Measurements from ENCODE around the gene RGPD5.
"Not testable (repeated sequence)": the region's sequence is repeated elsewhere in the genome, so short reads cannot be mapped to it uniquely, and the experiment has no call there.

The RGPD5 gene

GRCh38 chr2:109894141-109894540, 100.0 kb downstream of the RGPD5 start:
- DNase-seq, result not testable (repeated sequence)

- not testable (repeated sequence) for DNase-seq
Measured at GRCh38 chr2:109895090-109895869, 101.2 kb downstream of the RGPD5 start.

GRCh38 chr2:109896212-109896611, 102.1 kb downstream of the RGPD5 start:
- DNase-seq, result not testable (repeated sequence)

- not testable (repeated sequence) for DNase-seq
Measured at GRCh38 chr2:109897769-109898461, 103.8 kb downstream of the RGPD5 start.

- not testable (repeated sequence) for DNase-seq
Measured at GRCh38 chr2:109898462-109899336, 104.6 kb downstream of the RGPD5 start, which contains the start of gene LIMS3. Gene LIMS3, plus strand, starts transcription at chr2:109898688. Its CDS starts 41 bp downstream, at chr2:109898729.

- not testable (repeated sequence) for DNase-seq
Measured at GRCh38 chr2:109905796-109906195, 111.7 kb downstream of the RGPD5 start.

All from NCI-H1694 (cell line).